SK-N-MC (cell line): ENCODE data around the gene AGAP3.

Source experiments
- EZH2 ChIP-seq: fragments of 200-600 bp; sonication (generic); IDR thresholded peaks from one replicate; pipeline ENCODE4 v1.6.1; 2017; ENCODE audit warnings: antibody characterized with exemption
- FOXP2 ChIP-seq: optimal IDR thresholded peaks from 2 replicates; pipeline ENCODE3; 2011; ENCODE audit warnings: mild to moderate bottlenecking, moderate library complexity; ENCODE audit not compliant: insufficient read depth; ENCODE audit errors: extremely low read length, control extremely low read depth
- POLR2AphosphoS5 ChIP-seq: IDR thresholded peaks from 2 replicates; pipeline ENCODE4 v1.6.1; 2012; ENCODE audit warnings: mild to moderate bottlenecking, low read depth, low read length, borderline replicate concordance

DNA sequence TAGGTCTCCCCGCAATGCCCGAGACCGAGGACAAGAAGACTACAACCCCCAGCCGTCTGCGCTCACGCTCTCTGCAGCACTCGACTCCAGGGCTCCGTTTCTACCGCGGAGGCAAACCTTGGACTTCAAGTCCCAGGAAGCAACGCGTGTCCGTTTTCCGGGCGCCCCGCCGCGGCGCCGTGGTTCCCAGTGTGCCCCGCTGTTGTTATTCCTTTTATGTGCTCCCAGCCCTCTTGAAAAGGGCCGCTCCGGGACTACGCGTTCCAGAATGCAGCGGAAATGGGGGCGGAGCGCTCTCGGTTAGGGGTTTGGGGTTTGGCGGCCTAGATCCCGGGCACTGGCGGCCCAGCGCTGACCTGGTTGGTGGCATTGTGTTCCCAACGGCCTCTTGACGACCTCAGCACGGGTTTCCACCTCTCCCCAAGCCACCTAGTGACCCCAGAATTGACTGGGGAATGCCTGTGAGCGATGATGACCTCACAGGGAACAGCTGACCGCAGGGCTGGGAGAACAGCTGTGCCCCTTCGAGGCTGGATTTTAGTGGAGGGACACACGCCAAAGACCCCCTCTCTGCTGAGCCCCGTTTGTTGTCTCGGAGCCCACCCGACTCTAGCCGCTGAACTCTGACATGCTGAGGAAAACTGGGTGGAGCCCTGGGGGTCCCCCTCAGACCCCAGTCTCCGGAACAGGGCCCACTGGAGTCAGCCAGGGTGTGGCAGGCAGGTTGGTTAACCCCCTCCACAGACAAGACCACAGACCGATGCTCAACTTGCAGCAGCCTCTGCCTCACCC, 28.1 kb upstream of the AGAP3 start:
- TF ChIP-seq POLR2AphosphoS5 (peak; percentile 54), EZH2 (no peak), FOXP2 (peak; percentile 83)
